Activated T-cell treated with anti-CD3 and anti-CD28 coated beads for 24 hours (primary cell): Measurements from ENCODE around the gene DOK3.
"Not testable (repeated sequence)": the region's sequence is repeated elsewhere in the genome, so short reads cannot be mapped to it uniquely, and the experiment has no call there.

Source experiments
- DNase-seq: peaks from one replicate; pipeline ENCODE4 v3.0.0-alpha.2; 2020; ENCODE audit warnings: low read depth

The DOK3 gene

DNA sequence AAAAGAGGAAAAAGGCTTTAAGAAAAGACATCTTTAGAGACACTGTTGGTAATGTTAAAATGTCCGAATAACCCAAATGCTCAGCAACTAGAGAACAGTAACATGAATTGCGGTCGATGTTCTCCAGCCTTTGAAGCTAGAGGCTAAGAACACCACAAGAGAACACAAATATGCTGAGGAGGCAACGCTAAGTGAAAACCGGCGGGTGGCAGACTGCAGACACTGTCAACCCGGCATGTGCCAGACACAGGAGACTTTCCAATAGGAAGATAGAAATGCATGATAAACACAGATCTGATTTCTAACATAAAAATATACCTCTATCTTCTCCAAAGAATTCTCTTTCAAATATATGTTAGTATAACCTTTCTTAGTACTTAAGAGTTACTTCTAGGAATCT, 25.5 kb upstream of the DOK3 start:
- no peak for DNase-seq

GRCh38 chr5:177534433-177534832, 24.8 kb upstream of the DOK3 start:
- DNase-seq: not testable (repeated sequence)

DNA sequence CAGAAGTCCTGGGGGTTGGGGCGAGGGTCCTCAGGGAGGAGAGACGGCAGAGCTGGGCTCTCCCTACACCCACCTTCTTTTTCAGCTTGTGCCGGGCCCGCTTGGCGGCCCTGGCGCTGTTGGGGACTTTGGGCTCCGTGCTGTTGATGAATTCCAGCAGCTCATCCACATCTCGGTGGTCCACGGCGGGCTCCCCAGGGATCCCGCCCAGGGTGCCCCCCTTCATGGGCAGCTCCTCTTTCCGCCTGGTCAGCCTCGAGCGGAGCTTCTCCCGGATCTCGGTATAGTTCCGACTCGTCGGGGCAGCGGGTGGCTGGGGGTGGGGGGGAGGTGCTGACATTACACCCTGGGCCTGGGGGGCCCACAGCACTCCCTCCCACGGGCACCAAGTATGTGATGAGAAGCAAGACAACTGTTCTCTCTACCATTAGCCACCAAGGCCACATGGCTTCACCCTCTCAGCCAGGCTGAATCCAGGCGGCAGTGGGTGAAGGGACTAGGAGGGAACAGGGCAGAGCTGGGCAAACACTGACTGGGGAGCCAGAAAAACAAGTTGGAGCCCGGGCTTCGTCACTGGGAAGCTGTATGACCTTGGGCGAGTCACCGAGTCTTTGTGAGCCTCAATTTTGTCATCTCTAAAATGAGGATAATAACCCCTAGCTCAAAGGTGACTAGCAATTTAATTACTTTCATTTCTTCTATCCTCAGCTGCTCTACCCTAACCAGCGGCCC, 21.7 kb upstream of the DOK3 start:
- DNase-seq: no peak

DNA sequence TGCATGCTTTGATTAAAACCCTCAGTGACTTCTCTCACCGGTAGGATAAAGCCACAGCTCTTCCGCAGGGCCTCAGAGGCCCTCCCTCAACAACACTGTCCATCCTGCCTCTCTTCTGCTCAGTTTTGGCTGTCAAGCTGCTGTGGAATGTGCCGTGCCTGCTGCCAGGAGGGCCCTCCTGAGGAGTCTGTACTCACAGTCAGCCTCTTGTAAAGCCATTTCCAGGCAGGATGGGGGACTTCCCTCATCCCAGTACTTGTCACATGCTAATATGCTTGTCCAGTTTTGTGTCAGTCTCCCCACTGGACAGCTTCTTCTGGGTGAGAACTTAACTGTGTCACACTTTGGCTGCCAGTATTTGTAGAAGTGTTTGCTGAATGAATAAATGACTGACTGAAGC, 21.0 kb upstream of the DOK3 start:
- no peak for DNase-seq

DNA sequence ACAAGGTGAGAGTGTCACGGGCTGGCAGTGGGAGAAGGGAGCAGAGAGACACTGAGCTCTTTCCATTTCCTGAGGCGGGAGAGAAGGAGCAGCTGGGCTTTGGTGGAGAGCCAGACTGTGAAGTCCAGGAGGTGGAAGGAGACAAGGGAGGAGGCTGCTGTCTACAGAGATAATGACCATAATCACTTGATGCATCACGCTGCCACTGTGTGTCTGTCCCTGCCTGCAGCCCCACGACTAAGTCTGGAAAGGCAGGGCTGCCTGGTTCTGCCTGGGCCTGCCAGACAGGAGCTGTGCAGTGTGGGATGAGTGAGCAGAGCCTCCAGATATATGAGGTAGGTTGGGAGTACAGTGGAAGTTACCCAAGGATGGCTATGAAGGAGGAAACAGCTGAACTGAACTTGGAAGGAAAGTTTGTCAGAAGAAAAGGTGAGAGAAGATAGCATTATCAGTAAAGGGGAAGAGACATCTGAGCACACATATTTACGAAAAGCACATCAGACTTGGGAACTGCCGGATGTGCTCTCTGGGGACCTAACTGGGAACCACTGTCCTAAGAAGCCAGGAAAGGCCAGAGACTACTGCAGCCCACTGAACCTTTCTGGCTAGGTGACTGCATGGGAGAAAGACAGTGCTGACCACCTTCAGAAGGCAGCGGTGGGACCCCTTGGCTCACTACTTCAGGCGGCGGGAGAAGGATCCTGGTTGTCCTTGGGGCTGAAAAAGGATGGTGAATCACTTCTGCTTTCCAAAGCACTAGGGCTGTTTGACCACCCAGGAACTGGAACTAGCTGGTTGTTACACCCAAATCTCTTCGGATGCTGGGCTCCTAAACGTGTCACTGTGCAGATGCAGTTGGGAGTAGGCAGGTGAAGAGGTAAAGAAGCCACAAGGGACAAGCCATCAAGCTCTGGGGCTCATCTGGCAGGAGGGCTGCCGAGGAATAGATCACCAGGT, 19.9 kb upstream of the DOK3 start:
- DNase-seq: no peak

- DNase-seq: no peak
These were observed 19.0 kb upstream of the DOK3 start for GRCh38 chr5:177528631-177529030.

- DNase-seq: no peak
These were observed 18.0 kb upstream of the DOK3 start for GRCh38 chr5:177527595-177527994.

- DNase-seq: no peak
These were observed 17.2 kb upstream of the DOK3 start for GRCh38 chr5:177526791-177527190.

GRCh38 chr5:177526191-177526590, 16.6 kb upstream of the DOK3 start:
- DNase-seq: no peak

DNA sequence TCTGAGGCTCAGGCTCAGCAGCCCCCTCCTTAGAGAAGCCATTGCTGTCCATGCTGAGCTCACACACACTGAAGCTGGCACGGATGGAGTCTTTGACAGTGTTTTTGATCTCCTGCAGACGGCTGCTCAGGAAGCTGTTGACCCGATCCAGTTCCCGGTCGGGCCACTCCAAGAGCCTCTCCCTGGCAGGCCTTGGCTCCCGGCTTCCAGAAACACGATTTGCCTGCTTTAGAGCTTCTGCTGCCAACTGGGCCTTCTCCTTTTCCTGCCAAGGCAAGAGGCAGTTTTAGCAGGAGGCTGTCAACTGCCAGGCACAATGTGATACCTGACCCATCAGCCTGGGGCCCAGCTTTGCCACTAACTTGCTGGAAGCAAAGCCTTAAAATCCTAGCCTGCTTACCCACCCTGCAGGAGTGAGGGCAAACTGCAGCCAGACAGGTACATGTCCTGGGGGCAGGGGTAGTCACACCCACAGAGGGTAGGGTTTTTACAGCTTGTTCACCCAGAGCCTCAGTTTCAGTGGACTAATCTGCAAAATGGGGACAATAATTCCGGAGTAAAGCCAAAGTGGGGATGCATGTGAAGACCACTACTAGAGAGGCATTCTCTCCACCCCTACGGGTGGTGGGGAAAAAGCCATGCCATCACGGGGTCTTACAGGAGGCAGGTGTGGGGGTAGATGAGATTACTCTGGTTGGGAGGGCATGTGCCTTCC, 15.5 kb upstream of the DOK3 start:
- no peak for DNase-seq

DNA sequence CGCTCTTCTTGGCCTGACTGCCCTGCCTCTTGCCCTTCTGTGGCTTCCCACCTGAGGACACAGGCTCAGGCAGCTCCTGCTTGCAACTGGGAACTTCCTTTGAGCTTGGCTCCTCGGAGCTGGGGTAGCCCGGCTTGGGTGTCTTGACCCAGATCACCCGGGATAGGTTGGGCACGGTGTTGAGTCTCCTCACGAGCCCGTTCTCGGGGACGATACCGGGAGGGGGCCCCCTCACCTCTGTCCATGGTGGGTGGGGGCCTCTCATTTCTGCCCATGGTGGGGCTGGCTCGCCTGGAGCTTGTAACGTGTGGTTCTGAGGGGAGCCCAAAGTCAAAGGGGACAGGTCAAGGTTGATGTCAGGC, 14.9 kb upstream of the DOK3 start:
- no peak for DNase-seq

DNA sequence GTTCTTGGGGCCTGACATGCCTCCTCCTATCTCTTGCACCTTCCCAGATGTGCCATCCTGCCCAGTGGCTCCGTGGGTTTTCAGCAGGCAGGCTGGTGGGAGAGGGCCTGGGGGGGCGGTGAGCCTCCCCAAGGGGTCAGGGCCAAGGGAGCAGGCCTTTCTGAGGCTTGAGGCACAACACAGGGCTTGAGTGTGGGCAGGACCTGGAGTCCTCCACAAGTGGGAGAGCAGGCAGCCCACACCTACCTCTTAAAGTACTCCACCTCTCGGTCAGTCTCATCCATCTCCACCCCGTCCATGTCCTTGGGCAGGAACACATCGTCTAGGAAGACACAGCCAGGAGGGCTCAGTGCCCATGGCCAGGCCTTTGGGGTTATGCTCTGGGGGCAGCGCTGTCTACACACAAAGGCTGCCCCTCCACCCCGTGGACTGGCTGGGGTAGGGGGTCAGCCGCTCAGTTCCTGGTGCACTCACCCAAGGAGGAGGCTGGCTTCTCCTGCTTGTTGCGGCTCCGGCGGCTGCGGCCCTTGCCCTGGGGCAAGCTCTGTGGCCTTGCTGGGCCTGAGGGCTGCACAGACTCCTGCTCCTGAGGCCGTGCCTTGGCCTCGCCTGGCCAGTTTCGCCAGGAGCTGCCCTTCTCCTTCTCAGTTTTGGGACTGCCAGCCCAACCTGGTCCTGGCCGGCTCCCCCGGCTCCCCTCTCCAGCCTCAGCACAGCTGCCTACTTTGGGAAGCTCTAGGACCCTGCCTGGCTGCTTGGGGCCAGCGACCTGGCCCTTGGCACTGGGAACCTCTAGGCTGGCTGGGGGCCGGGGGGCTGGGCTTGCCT, 14.3 kb upstream of the DOK3 start:
- DNase-seq: no peak

DNA sequence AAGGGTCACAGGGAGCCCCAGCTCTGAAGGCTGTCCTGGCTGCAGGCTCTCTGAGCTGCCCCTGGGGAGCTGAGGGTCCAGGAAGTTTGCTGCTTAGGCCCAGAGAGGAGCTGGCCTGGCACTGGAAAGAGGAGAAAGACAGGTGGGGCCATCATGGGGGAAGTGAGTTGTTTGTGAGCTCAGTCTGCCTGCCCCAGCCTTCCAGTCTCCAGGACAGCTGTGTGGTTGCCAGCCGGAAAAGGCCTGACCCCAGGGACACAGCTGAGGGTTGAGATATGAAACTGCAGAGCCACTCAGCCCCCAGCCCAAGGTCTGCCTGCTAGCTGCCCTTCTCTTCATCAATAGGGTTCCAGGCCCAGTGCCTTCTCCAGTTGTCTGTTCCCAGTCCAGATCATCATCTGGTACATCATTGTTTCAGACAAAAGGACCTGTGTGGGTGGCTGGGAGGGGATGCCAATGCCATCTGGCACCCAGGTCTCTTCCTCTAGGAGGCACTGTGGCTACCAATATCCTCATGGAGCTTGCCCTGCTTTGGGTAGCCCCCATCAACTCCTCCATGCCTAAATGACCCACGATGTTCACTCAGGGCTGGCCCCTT, 11.4 kb upstream of the DOK3 start:
- DNase-seq: no peak

- no peak for DNase-seq
These were observed 10.6 kb upstream of the DOK3 start for GRCh38 chr5:177520271-177520670.

DNA sequence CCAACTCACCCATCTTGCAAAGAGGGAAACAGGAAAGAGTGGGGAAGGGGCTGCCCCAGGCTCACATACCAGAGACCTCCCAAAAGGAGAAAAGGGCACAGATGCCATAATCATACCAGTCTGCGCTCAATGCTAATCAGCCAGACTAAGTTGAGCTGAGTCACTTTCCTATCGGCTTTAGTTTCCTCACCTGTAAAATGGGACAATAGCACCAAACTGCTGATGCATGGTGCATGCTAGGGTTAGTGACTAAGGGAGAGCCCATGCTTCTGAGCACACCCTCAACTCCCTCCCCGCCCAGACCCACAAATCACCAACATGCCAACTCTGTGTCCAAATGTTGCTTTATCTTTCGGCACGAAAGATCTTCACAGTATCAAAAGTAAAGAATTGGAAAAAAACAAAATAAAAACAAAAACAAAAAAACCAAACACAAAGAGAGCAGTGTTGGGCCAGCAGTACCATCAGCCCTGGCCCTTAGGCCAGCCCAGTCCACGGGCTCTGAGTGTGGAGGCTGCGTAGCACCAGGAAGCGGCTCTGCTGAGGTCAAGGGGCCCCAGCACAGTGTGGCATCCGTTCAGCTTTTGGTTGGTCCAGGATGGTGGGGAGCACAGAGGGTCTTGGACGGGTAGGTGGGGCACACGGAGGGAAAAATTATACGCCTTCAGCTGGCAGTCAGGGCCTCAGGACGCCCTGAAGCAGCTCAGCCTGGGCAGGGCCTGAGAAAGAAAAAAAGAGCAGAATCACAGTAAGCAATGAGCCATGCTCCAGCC, 10.0 kb upstream of the DOK3 start:
- no peak for DNase-seq

- DNase-seq: peak; percentile 94
These were observed 7.3 kb upstream of the DOK3 start, which contains the start of gene DDX41 for GRCh38 chr5:177516601-177517568. Gene DDX41 (minus strand): TSS chr5:177516961. CDS start chr5:177516945, 16 bp downstream.

DNA sequence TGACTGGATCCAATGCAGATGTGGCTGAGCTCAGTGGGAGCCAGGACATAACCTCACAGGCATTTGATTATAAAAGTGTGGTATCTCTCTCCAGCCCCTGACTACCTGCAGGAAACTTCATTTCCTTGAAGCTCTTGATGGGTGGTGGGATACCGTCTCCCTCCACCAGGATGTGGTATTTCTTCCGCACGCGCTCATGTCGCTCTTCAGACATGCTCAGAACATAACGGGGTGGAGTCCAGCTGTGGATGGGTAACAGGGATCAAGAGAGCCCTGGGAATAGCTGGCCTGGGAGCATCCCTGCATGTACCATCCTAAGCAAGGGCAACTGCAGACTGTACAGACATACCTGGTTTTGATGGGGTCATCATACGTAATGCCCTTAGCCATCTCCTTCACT, 6.0 kb upstream of the DOK3 start:
- no peak for DNase-seq

GRCh38 chr5:177514541-177514940, 4.9 kb upstream of the DOK3 start:
- no peak for DNase-seq

- DNase-seq: no peak
These were observed 3.9 kb upstream of the DOK3 start for GRCh38 chr5:177513500-177513899.
